ENCODE measurements around the gene MMD2.

Gene MMD2

DNA sequence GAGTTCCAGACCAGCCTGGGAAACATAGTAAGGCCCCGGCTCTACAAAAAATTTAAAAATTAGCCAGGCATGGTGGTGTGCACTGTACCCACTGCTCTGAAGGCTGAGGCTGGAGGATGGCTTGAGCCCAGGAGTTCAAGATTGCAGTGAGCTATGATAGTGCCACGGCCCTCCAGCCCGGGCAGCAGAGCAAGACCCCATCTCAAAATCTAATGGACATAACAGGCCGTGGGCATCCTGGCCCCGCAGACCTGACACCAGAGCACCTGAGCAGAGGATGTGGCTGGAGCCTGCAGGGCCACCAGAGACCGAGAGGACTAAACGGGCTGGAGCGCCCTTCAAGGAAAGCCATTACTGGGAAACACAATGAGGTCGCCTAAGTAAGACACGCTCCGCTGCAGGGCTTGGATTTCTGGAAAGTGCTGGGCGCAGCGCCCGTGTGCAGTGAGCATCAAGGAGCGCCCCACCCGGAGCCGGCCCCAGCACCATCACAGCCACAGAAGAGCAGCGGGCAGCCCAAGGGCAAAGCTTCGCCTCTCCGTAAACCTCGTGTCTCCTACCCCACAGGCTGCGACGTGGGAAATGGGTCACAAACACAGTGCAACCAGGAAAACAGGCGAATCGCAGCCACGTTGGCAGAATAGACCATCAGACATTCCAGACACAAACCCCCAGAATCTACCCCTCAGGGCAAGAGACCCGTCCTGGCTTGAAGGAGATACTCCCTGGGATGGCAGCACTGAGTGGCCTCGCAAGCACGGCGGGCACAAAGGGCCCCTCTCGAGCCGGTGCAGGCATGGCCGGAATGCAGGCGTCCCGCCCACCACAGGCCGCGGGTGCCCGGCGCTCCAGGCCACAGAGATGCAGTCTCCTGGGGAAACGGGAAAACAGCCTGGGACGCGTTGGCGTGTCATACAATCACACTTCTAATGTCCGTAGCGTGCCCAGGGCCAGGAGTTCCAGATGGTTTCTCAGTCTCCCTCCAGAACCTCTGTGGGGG is 80.4 kb downstream of the MMD2 start:
- Histone ChIP-seq H3K9me3 (ENCODE audit: insufficient read depth, low read depth, low read length) (no peaks in the 10 kb centered on the region), H3K4me1 (ENCODE audit: insufficient read depth, low read length) (no peaks in the 10 kb centered on the region), H3K9ac (ENCODE audit: low read depth, low read length) (no peak overlapping the region), H3K36me3 (ENCODE audit: insufficient read depth, low read depth, low read length) (0 out of 2 replicates have a peak, but pooled peaks cover 6% of the 10 kb centered on the region), H3K27ac (ENCODE audit: low read length) (no peak overlapping the region), H3K4me3 (ENCODE audit: low read length) (no peak overlapping the region), H3K27me3 (ENCODE audit: insufficient read depth, low read length) (peaks cover 14% of the 10 kb centered on the region; the same call in 1 of the 2 replicates)

DNA sequence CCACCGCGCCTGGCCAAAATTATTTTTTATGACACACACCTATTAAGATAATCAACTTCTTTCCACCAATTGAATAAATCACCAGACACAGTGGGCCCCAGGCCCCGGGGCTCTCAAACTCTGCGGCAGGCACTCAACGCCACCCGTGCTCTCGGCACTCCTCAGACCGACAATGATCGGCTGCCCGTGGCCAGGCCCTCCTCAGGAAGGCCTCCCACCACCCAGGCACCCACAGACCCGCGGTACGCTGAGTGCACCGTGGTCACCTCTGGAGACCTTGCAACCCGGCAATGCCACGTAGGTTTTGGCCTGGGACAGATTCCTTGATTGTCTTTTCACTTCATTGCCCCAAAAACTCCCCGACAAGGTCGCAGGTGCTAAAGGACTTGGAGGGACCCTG is 82.4 kb downstream of the MMD2 start:
- H3K27ac ChIP-seq (ENCODE audit: low read length): no peak overlapping the region
- H3K9ac ChIP-seq (ENCODE audit: low read depth, low read length): no peak overlapping the region
- H3K4me3 ChIP-seq (ENCODE audit: low read length): no peak overlapping the region
- no peaks in the 10 kb centered on the region for H3K9me3 ChIP-seq (ENCODE audit: insufficient read depth, low read depth, low read length)
- H3K36me3 ChIP-seq (ENCODE audit: insufficient read depth, low read depth, low read length): 0 out of 2 replicates have a peak, but pooled peaks cover 6% of the 10 kb centered on the region
- H3K27me3 ChIP-seq (ENCODE audit: insufficient read depth, low read length): peaks cover under 1% of the 10 kb centered on the region; the same call in 1 of the 2 replicates
- H3K4me1 ChIP-seq (ENCODE audit: insufficient read depth, low read length): no peaks in the 10 kb centered on the region; the same call in 1 of the 2 replicates

DNA sequence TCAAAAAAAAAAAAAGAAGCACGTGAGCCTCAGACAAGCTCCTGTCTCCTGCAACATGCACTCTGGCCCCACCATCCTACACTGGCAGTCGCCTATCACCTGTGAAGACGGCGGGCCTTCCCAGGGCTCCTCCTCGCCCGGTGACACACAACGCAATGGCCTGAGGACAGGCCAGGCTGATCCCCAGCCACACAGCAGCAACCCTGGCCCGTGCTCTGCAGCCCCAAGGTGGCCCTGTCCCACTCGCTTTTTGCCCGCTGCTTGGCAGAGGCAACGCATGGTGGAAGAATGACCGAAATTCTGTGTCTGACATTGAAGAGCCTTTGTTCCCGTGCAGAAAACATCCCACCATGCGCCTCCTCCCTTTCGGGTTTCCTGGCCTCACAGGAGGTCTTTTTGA is 83.6 kb downstream of the MMD2 start:
- no peak overlapping the region for H3K4me3 ChIP-seq (ENCODE audit: low read length)
- 0 out of 2 replicates have a peak, but pooled peaks cover 6% of the 10 kb centered on the region for H3K36me3 ChIP-seq (ENCODE audit: insufficient read depth, low read depth, low read length)
- H3K4me1 ChIP-seq (ENCODE audit: insufficient read depth, low read length): no peaks in the 10 kb centered on the region; the same call in 1 of the 2 replicates
- no peak overlapping the region for H3K27ac ChIP-seq (ENCODE audit: low read length)
- H3K9me3 ChIP-seq (ENCODE audit: insufficient read depth, low read depth, low read length): no peaks in the 10 kb centered on the region
- no peak overlapping the region for H3K9ac ChIP-seq (ENCODE audit: low read depth, low read length)
- no peaks in the 10 kb centered on the region for H3K27me3 ChIP-seq (ENCODE audit: insufficient read depth, low read length)

DNA sequence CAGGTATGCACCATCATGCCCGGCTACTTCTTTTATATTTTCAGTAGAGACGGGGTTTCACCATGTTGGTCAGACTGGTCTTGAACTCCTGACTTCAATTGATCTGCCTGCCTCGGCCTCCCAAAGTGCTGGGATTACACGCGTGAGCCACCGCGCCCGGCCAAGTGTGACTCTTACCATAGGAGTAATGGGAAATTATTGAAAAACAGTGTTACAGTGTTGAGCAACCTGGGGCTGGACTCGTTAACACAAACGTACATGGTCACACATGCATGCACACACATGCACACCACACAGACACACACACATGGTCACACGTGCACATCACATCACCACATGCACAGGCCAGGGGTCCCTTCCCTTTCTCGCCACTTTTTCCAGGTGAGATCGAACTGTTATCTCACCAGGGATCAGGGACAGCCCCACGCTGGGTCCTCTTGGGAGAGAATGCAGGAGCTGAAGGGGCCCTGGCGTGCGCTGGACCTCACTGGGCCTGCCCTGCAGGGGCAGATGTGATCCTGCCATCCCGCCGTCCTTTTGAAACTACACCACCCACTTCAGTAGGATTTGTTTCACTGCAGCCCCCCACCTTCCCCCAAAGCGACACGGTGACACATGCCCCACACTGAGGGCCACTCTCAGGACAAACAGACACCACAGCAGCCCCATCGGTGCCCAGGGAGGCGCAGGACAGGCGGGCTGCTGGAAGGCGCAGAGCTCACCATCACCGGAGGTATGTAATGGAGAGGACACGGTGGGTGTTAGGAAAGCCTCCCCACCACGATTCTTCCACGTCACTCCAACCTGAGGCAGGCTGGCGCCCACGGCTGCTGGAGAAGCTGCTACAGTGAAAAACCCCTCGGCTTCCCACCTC is 85.7 kb downstream of the MMD2 start:
- Histone ChIP-seq H3K27me3 (ENCODE audit: insufficient read depth, low read length) (no peaks in the 10 kb centered on the region), H3K27ac (ENCODE audit: low read length) (no peak overlapping the region), H3K4me3 (ENCODE audit: low read length) (no peak overlapping the region), H3K36me3 (ENCODE audit: insufficient read depth, low read depth, low read length) (0 out of 2 replicates have a peak, but pooled peaks cover 6% of the 10 kb centered on the region), H3K4me1 (ENCODE audit: insufficient read depth, low read length) (no peaks in the 10 kb centered on the region; the same call in 1 of the 2 replicates), H3K9me3 (ENCODE audit: insufficient read depth, low read depth, low read length) (no peaks in the 10 kb centered on the region), H3K9ac (ENCODE audit: low read depth, low read length) (no peak overlapping the region)

DNA sequence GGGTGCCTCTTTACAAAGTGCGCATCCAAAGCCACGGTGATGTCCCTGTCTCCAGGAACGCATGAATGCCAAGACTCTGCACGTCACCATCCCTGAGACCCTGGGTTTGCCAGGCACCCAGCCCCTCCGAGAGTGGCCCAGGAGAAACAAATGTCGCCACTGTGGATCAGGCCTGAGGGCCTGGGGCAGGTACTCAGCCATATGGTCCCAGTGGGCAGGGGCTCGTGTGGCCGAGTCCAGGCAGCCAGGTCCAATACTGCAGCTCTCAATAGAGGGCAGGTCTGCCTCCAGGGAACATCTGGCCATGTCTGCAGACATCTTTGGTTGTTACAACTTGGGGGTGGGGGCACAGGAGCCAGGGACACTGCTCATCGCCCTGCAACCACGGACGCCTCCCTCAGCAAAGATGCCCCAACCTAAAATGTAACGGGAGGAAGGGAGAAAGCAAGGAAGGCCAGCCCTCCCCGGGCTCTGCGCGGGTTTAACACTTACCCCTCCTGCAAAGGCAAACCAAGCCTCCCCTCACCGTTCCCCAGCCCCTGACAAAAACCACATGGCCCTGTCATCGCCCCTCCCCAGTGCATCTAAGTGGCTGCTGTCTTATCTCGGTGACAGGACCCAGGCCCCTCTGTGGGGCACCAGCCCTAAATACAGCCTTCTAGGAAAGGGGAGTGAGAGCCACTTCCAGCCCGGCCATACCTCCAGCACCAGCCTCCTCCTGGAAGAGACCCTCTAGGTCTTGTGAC is 86.9 kb downstream of the MMD2 start:
- no peak overlapping the region for H3K9ac ChIP-seq (ENCODE audit: low read depth, low read length)
- H3K9me3 ChIP-seq (ENCODE audit: insufficient read depth, low read depth, low read length): no peaks in the 10 kb centered on the region

DNA sequence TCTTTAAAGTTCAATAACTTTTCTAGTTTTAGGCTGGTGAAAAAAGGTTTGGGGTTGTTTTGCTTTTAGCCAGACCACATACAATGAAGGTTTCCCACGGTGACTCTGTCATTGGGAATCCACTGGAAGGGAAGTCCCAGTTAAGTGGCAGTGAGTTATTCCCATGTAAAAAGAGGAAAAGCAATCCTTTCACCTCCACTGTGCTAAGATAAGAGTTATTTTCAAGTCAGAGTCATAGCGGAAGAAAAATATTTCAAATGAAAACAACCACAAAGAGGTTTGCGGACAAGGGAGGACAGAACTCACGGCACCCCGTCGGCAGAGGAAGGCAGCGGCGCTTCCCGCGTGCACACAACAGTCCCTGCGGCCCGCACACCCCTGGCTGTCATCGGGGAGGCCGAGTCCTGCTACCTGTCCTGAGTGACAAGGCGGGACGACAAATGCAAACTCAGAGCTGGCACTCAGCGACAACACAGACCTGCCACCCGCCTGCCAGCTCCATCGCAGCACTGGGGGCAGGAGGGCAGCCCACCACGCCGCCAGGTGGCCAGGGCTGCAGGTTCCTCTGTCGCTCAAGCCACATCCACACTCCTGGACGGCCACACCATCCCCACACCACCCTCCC is 87.8 kb downstream of the MMD2 start:
- Histone ChIP-seq H3K27ac (ENCODE audit: low read length) (no peak overlapping the region), H3K36me3 (ENCODE audit: insufficient read depth, low read depth, low read length) (no peaks in the 10 kb centered on the region), H3K4me3 (ENCODE audit: low read length) (no peak overlapping the region), H3K4me1 (ENCODE audit: insufficient read depth, low read length) (no peaks in the 10 kb centered on the region; the same call in 1 of the 2 replicates), H3K27me3 (ENCODE audit: insufficient read depth, low read length) (no peaks in the 10 kb centered on the region), H3K9me3 (ENCODE audit: insufficient read depth, low read depth, low read length) (no peaks in the 10 kb centered on the region), H3K9ac (ENCODE audit: low read depth, low read length) (no peak overlapping the region)

More for the DNA sequence above, 86.9 kb downstream of the MMD2 start:
- H3K36me3 ChIP-seq (ENCODE audit: insufficient read depth, low read depth, low read length): 0 out of 2 replicates have a peak, but pooled peaks cover 4% of the 10 kb centered on the region
- no peaks in the 10 kb centered on the region; the same call in 1 of the 2 replicates for H3K4me1 ChIP-seq (ENCODE audit: insufficient read depth, low read length)
- no peaks in the 10 kb centered on the region for H3K27me3 ChIP-seq (ENCODE audit: insufficient read depth, low read length)
- no peak overlapping the region for H3K4me3 ChIP-seq (ENCODE audit: low read length)
- no peak overlapping the region for H3K27ac ChIP-seq (ENCODE audit: low read length)

DNA sequence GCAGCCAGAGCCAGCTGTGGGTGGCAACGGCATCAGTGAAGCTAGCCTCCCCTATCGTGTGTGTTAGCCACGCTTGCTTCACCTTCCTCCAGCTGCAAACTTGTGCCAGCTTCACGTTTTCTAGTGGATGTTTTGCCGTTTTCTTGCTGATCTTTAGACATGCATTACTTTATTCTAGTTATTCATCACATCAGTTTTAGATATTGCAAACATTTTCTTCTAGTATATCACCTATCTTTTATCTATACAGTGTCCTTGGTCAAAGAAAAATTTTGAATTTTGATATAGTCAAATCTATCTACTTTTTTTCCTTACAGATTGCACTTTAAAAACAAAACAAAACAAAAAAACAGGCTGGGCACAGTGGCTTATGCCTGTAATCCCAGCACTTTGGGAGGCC is 90.5 kb downstream of the MMD2 start:
- Histone ChIP-seq H3K4me1 (ENCODE audit: insufficient read depth, low read length) (no peaks in the 10 kb centered on the region; the same call in 1 of the 2 replicates), H3K9me3 (ENCODE audit: insufficient read depth, low read depth, low read length) (no peaks in the 10 kb centered on the region), H3K36me3 (ENCODE audit: insufficient read depth, low read depth, low read length) (no peaks in the 10 kb centered on the region), H3K9ac (ENCODE audit: low read depth, low read length) (no peak overlapping the region), H3K27ac (ENCODE audit: low read length) (no peak overlapping the region), H3K4me3 (ENCODE audit: low read length) (no peak overlapping the region), H3K27me3 (ENCODE audit: insufficient read depth, low read length) (no peaks in the 10 kb centered on the region)

DNA sequence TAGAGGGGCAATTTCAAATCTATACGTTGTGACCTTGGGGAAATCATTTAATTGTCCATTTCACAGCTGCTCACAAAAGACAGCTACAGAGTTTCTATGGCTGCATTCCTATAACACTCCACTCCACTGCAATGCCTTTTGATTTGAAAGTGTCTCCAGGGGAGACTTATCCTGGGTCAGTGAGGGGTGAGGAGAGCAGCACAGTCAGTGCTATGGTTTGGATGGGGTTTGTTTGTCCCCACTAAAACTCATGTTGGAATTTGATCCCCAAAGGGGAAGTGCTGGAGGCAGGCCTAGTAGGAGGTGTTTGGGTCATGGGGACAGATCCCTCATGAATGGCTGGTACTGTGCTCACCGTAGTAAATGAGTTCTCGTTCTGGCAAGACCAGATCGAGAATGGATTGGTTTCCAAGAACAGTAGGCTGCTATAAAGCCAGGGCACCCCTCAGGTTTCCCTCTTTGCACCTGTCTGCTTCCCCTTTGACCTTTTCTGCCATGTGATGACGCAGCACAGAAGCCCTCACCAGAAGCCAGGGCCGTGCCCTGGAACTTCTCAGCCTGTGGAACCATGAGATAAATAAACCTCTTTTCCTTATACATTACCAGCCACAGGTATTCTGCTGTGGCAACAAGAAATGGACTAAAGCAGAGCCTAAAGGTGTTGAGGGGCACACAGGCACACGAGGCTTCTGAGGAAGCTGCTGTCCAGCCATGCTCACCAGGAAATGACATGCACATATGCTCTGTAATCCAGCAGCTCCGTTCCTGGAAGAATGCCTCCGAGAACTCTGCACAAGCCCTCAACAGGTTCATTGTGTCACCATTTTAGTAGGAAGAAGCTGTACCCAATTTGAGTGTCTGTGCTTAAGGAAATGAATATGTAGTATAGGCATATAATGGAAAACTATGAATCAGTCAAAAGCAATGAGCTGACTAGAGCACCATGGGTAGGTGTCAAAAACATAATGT is 92.2 kb downstream of the MMD2 start:
- Histone ChIP-seq H3K4me1 (ENCODE audit: insufficient read depth, low read length) (no peaks in the 10 kb centered on the region), H3K4me3 (ENCODE audit: low read length) (no peak overlapping the region), H3K36me3 (ENCODE audit: insufficient read depth, low read depth, low read length) (no peaks in the 10 kb centered on the region), H3K9me3 (ENCODE audit: insufficient read depth, low read depth, low read length) (no peaks in the 10 kb centered on the region), H3K27me3 (ENCODE audit: insufficient read depth, low read length) (no peaks in the 10 kb centered on the region), H3K27ac (ENCODE audit: low read length) (no peak overlapping the region), H3K9ac (ENCODE audit: low read depth, low read length) (no peak overlapping the region)

DNA sequence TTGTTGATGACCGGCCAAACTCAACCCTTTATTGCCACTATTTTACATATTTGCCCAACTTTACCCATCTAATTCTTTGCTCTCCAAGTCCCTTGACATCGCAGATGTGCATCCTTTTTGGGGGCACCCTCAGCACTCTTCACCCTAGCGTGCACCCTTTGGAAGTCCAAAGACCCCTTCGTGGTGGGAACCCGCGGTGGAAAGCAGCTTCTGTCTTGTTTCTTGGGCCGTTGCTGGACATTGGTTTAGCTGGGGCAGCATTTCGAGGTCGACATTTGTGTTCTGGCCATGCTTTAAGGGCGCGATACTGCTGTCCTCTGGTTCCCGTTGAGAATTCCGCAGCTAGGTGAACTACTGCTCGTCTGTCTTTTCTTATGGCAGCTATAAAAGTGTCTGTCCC is 96.8 kb downstream of the MMD2 start:
- Histone ChIP-seq H3K9me3 (ENCODE audit: insufficient read depth, low read depth, low read length) (peaks cover 10% of the 10 kb centered on the region; the same call in 1 of the 2 replicates), H3K36me3 (ENCODE audit: insufficient read depth, low read depth, low read length) (no peaks in the 10 kb centered on the region), H3K4me1 (ENCODE audit: insufficient read depth, low read length) (no peaks in the 10 kb centered on the region), H3K9ac (ENCODE audit: low read depth, low read length) (peak overlapping the region; percentile 10; the same call in 1 of the 2 replicates), H3K4me3 (ENCODE audit: low read length) (peak overlapping the region; percentile 46; the same call in 1 of the 2 replicates), H3K27ac (ENCODE audit: low read length) (no peak overlapping the region), H3K27me3 (ENCODE audit: insufficient read depth, low read length) (no peaks in the 10 kb centered on the region; the same call in 1 of the 2 replicates)

DNA sequence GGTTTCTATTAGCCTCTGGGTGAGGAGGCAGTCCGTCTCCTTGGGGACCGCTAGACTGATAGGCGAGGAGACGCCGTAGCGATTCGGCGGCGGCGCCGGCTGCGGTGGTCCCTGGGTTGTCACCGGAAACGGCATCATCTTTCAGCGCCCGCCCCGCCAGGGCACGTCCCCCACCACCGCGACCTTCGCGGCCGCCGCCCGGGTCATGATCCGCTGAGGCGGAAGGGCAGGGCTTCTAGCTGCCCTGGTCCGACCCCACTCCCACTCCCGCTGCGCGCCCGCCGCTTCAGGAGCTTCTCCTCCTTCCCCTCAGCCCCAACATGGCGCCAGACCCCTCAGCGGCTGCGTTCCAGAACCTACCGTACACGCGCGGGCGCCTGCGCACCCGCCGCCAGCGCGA is 97.3 kb downstream of the MMD2 start, which contains the start of gene PAPOLB:
TSS of gene PAPOLB (minus strand) at position 358 of the 400 bp plus-strand sequence. CDS start at position 138, 220 bp downstream.
- Histone ChIP-seq H3K9me3 (ENCODE audit: insufficient read depth, low read depth, low read length) (peaks cover 10% of the 10 kb centered on the region; the same call in 1 of the 2 replicates), H3K36me3 (ENCODE audit: insufficient read depth, low read depth, low read length) (no peaks in the 10 kb centered on the region), H3K27ac (ENCODE audit: low read length) (no peak within 1 kb of the TSS), H3K4me3 (ENCODE audit: low read length) (peak within 1 kb of the TSS; percentile 46), H3K9ac (ENCODE audit: low read depth, low read length) (peak within 1 kb of the TSS; percentile 10; the same call in 1 of the 2 replicates), H3K27me3 (ENCODE audit: insufficient read depth, low read length) (no peaks in the 10 kb centered on the region; the same call in 1 of the 2 replicates), H3K4me1 (ENCODE audit: insufficient read depth, low read length) (no peaks in the 10 kb centered on the region)
